Gastrocnemius medialis (tissue), 4 donors: ENCODE results near the gene PACS1.
"Not testable (repeated sequence)": the region's sequence is repeated elsewhere in the genome, so short reads cannot be mapped to it uniquely, and the experiment has no call there.

Experiments used
- CTCF ChIP-seq, 5 experiments: fragments of 450-650 bp in 3 of 5; fragments of 200-600 bp in 2 of 5; sonication (generic) in 2 of 5; IDR thresholded peaks in 4 of 5; conservative IDR thresholded peaks in 1 of 5; 1 replicate in 4 of 5; 2 replicates in 1 of 5; pipeline ENCODE4 v1.5.1; 2016 to 2019; ENCODE audit warnings: antibody characterized with exemption in 5 of 5, mild to moderate bottlenecking in 3 of 5, moderate library complexity in 3 of 5
- POLR2A ChIP-seq, 2 donors: fragments of 450-650 bp; IDR thresholded peaks; one replicate each; pipeline ENCODE4 v1.6.1; 2017; ENCODE audit warnings: antibody characterized with exemption in 2 of 2, mild to moderate bottlenecking in 2 of 2, moderate library complexity in 2 of 2

GRCh38 chr11:66099746-66100145 lies 29.7 kb downstream of the PACS1 start:
- not testable (repeated sequence) for TF ChIP-seq POLR2A (IDR thresholded peaks at IDR 0.05); CTCF (IDR thresholded peaks at IDR 0.05 in 4 of 5, conservative IDR thresholded peaks at IDR 0.05 in 1 of 5)
